SH-SY5Y (cell line): ENCODE results near the gene BMPR1A.

Source experiments
- GATA2 ChIP-seq: IDR thresholded peaks from 2 replicates; pipeline ENCODE4 v1.6.1; 2011; ENCODE audit warnings: mild to moderate bottlenecking, low read depth, low read length
- GATA3 ChIP-seq: IDR thresholded peaks from 2 replicates; pipeline ENCODE4 v1.6.1; 2011; ENCODE audit warnings: low read depth, mild to moderate bottlenecking, low read length, moderate library complexity

DNA sequence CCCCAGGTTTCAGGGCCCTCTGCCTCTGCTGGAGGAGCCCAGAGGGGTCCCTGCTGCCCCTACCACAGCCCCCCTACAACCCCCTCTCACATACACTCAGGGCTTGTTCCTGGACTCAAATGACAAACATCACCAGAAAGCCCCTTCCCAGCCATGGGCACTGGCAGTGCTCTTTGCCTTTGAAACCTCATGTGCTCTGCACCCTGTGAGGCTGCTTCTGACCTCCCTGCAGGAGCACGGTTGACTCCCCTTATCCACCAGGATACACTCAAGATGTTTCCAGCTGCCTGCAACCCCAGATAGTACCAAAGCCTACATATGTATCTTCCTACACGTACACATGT is 208.4 kb downstream of the BMPR1A start:
- TF ChIP-seq GATA2 (no peak), GATA3 (no peak)
